IMR-90 (cell line): ENCODE results near the gene RPS3. TPM values are rescaled to one million over a fixed set of nuclear protein-coding genes. Genes with fewer than 3 reads are reported as not detected.

Experiments
- ATAC-seq: fragments of 200-7000 bp; cut with Tn5 transposase; 2 replicates; pipeline ENCODE4 v1.9.1; 2020; ENCODE audit warnings: low read depth, mild to moderate bottlenecking, moderate library complexity
- BruUV-seq: library from RNA; stranded (reverse); fragments of 400-500 nt; replicated peaks from 2 replicates; lab custom pipeline; 2021; lab: Mats Ljungman, UMichigan
- CTCF ChIA-PET: fragments of 300-600 bp; formaldehyde crosslinking; extraction: SDS; loops from one replicate; lab custom pipeline; 2021; ENCODE audit warnings: antibody characterized with exemption; lab: Yijun Ruan, JAX
- POLR2A ChIA-PET: fragments of 300-600 bp; sonication (Branson Sonifier 250); formaldehyde crosslinking; loops from one replicate; lab custom pipeline; 2022; ENCODE audit warnings: antibody characterized with exemption; ENCODE audit not compliant: unreplicated experiment; lab: Charles Lee
- DNase-seq: peaks from one replicate; pipeline ENCODE4 v3.0.0; 2013
- H2AFZ ChIP-seq: replicated peaks from 2 replicates; pipeline ENCODE3; 2013; ENCODE audit warnings: low read length, mild to moderate bottlenecking; ENCODE audit not compliant: poor library complexity
- H2AK5ac ChIP-seq: 2 replicates; pipeline ENCODE4 v1.6.1; 2013; ENCODE audit warnings: low read depth, low read length, inconsistent platforms
- H2AK9ac ChIP-seq: replicated peaks from 2 replicates; pipeline ENCODE3; 2013; ENCODE audit warnings: mild to moderate bottlenecking, low read depth, low read length, moderate library complexity; ENCODE audit not compliant: poor library complexity
- H2BK120ac ChIP-seq: 2 replicates; pipeline ENCODE4 v1.6.1; 2013; ENCODE audit warnings: low read depth, low read length, inconsistent platforms
- H2BK15ac ChIP-seq: 3 replicates; pipeline ENCODE4 v1.6.1; 2013; ENCODE audit warnings: low read depth, low read length, inconsistent platforms
- H2BK20ac ChIP-seq: 2 replicates; pipeline ENCODE4 v1.6.1; 2013; ENCODE audit warnings: low read depth, mild to moderate bottlenecking, inconsistent platforms, low read length, moderate library complexity
- H2BK5ac ChIP-seq: 2 replicates; pipeline ENCODE4 v1.6.1; 2013; ENCODE audit warnings: mild to moderate bottlenecking, low read depth, low read length, inconsistent platforms; ENCODE audit not compliant: poor library complexity, severe bottlenecking
- H3K14ac ChIP-seq: replicated peaks from 2 replicates; pipeline ENCODE4 v1.6.1; 2013; ENCODE audit warnings: low read depth, low read length, inconsistent platforms
- H3K18ac ChIP-seq: 2 replicates; pipeline ENCODE4 v1.6.1; 2013; ENCODE audit warnings: low read depth, low read length, control low read depth
- H3K23ac ChIP-seq: 2 replicates; pipeline ENCODE4 v1.6.1; 2013; ENCODE audit warnings: low read depth, low read length, inconsistent platforms
- H3K27ac ChIP-seq: 2 replicates; pipeline ENCODE4 v1.5.1; 2013; ENCODE audit warnings: mild to moderate bottlenecking, control low read depth, low read length; ENCODE audit not compliant: insufficient read depth
- H3K27me3 ChIP-seq: 2 replicates; pipeline ENCODE4 v1.6.1; 2013; ENCODE audit warnings: low read length; ENCODE audit not compliant: control insufficient read depth, insufficient read depth
- H3K36me3 ChIP-seq: 2 replicates; pipeline ENCODE4 v1.6.1; 2013; ENCODE audit warnings: low read length, mixed read lengths; ENCODE audit not compliant: control insufficient read depth, insufficient read depth
- H3K4ac ChIP-seq: 2 replicates; pipeline ENCODE4 v1.6.1; 2013; ENCODE audit warnings: low read depth, low read length, inconsistent platforms
- H3K4me1 ChIP-seq: 2 replicates; pipeline ENCODE4 v1.6.1; 2013; ENCODE audit warnings: low read length, mixed read lengths; ENCODE audit not compliant: control insufficient read depth, insufficient read depth
- H3K4me2 ChIP-seq: 2 replicates; pipeline ENCODE4 v1.6.1; 2013; ENCODE audit warnings: low read depth, mild to moderate bottlenecking, control low read depth, low read length, moderate library complexity
- H3K4me3 ChIP-seq: 2 replicates; pipeline ENCODE4 v1.5.1; 2013; ENCODE audit warnings: low read depth, mild to moderate bottlenecking, control low read depth, low read length, moderate library complexity; ENCODE audit not compliant: insufficient read depth
- H3K56ac ChIP-seq: 2 replicates; pipeline ENCODE4 v1.6.1; 2013; ENCODE audit warnings: low read length, inconsistent platforms; ENCODE audit not compliant: insufficient read depth; ENCODE audit errors: extremely low read depth
- H3K79me1 ChIP-seq, 2 experiments: 2 replicates each; pipeline ENCODE4 v1.6.1; 2013; ENCODE audit warnings: low read length in 2 of 2, inconsistent platforms in 1 of 2, low read depth in 1 of 2
- H3K9ac ChIP-seq: 2 replicates; pipeline ENCODE4 v1.6.1; 2013; ENCODE audit warnings: low read depth, low read length, control low read depth
- H3K9me1 ChIP-seq: 2 replicates; pipeline ENCODE4 v1.6.1; 2013; ENCODE audit warnings: low read length, inconsistent platforms; ENCODE audit not compliant: insufficient read depth
- H3K9me3 ChIP-seq: 2 replicates; pipeline ENCODE4 v1.6.1; 2013; ENCODE audit warnings: low read length; ENCODE audit not compliant: control insufficient read depth, insufficient read depth
- H4K20me1 ChIP-seq: 2 replicates; pipeline ENCODE4 v1.6.1; 2013; ENCODE audit warnings: low read length, inconsistent platforms; ENCODE audit not compliant: insufficient read depth
- H4K5ac ChIP-seq: 2 replicates; pipeline ENCODE4 v1.6.1; 2013; ENCODE audit warnings: mild to moderate bottlenecking, low read depth, low read length, control low read depth
- H4K8ac ChIP-seq, 2 experiments: 2 replicates each; pipeline ENCODE4 v1.6.1; 2013; ENCODE audit warnings: low read depth in 2 of 2, low read length in 2 of 2, control low read depth in 1 of 2, inconsistent platforms in 1 of 2
- H4K91ac ChIP-seq: 2 replicates; pipeline ENCODE4 v1.6.1; 2013; ENCODE audit warnings: low read depth, low read length, inconsistent platforms; ENCODE audit not compliant: insufficient read depth
- BHLHE40 ChIP-seq: fragments of 150-350 bp; IDR thresholded peaks from 2 replicates; pipeline ENCODE4 v1.6.1; 2016; ENCODE audit warnings: mild to moderate bottlenecking, low read depth, low read length
- CEBPB ChIP-seq: IDR thresholded peaks from 2 replicates; pipeline ENCODE4 v1.6.1; 2012; ENCODE audit warnings: low read depth, low read length, improper control_type of control experiment
- CHD1 ChIP-seq: IDR thresholded peaks from 2 replicates; pipeline ENCODE4 v1.6.1; 2012; ENCODE audit warnings: low read depth, low read length, improper control_type of control experiment
- ELK1 ChIP-seq: fragments of 150-350 bp; IDR thresholded peaks from 2 replicates; pipeline ENCODE4 v1.6.1; 2016; ENCODE audit warnings: low read depth, mild to moderate bottlenecking, low read length, moderate library complexity, borderline replicate concordance
- MAFK ChIP-seq: IDR thresholded peaks from 2 replicates; pipeline ENCODE4 v1.6.1; 2012; ENCODE audit warnings: low read depth, low read length, improper control_type of control experiment
- MAZ ChIP-seq: IDR thresholded peaks from 2 replicates; pipeline ENCODE4 v1.6.1; 2012; ENCODE audit warnings: low read depth, mild to moderate bottlenecking, low read length, improper control_type of control experiment, moderate library complexity, borderline replicate concordance
- POLR2A ChIP-seq: IDR thresholded peaks from 2 replicates; pipeline ENCODE4 v1.6.1; 2012; ENCODE audit warnings: mild to moderate bottlenecking, low read depth, low read length
- RCOR1 ChIP-seq: IDR thresholded peaks from 2 replicates; pipeline ENCODE4 v1.6.1; 2012; ENCODE audit warnings: mild to moderate bottlenecking, low read length, improper control_type of control experiment; ENCODE audit not compliant: insufficient replicate concordance
- RFX5 ChIP-seq: IDR thresholded peaks from 2 replicates; pipeline ENCODE4 v1.8.0; 2012; ENCODE audit warnings: low read depth, mild to moderate bottlenecking, low read length, moderate library complexity
- USF2 ChIP-seq: fragments of 150-350 bp; IDR thresholded peaks from 2 replicates; pipeline ENCODE4 v1.6.1; 2017; ENCODE audit warnings: mild to moderate bottlenecking, antibody characterized with exemption, low read length, low read depth
- WGBS, 2 experiments: methylation state at CpG; one replicate each; pipeline versions ENCODE4 v1.1.5 to v1.1.7; 2013; ENCODE audit warnings: missing lambda C conversion rate in 2 of 2; ENCODE audit not compliant: insufficient read length in 1 of 2; ENCODE audit errors: extremely low coverage in 2 of 2; 5-methylcytosine and 5-hydroxymethylcytosine counted together
- dilution Hi-C: fragments of 300-500 bp; cut with HindIII; formaldehyde crosslinking; loops from one replicate; pipeline ENCODE4 v1.14.3; 2018; ENCODE audit warnings: low sequenced_read_pairs; ENCODE audit not compliant: unreplicated experiment
- in situ Hi-C: fragments of 300-500 bp; cut with MboI; formaldehyde crosslinking; loops from 3 replicates; pipeline ENCODE4 v1.14.3; 2019; ENCODE audit warnings: low sequenced_read_pairs, inconsistent platforms, mixed read lengths
- intact Hi-C: fragments of 100-400 bp; cut with micrococcal nuclease; formaldehyde crosslinking; loops from 2 replicates; pipeline ENCODE4 v1.10.0; 2022
- polyA plus RNA-seq, 3 experiments: library from polyadenylated mRNA; depleted of rRNA; stranded (reverse); fragments of >200 nt; gene quantifications; 2 replicates each; pipeline ENCODE4 v1.2.3, GENCODE V29; 2012; ENCODE audit warnings: low replicate concordance in 1 of 3
- total RNA-seq: library from RNA; depleted of rRNA; stranded (reverse); fragments of >200 nt; gene quantifications from 2 replicates; pipeline ENCODE4 v1.2.3, GENCODE V29; 2012

The RPS3 gene
- total and polyA plus RNA-seq, 2 of the 4 experiments (the other 2 are of a cell fraction) = 2,360 to 2,477 TPM

GRCh38 chr11:75400146-75400865, 988 bp downstream of the RPS3 start:
- Histone ChIP-seq H2BK20ac (no peak overlapping the region), H3K27ac (peak overlapping the region; percentile 86), H3K14ac (peak overlapping the region; percentile 84), H3K27me3 (no peaks in the 10 kb centered on the region; the same call in 1 of the 2 replicates), H2AK5ac (0 out of 2 replicates have a peak overlapping the region, but pooled peaks have one; percentile 83), H4K8ac (peak overlapping the region; percentile 57 to 85), H3K4me1 (peaks cover 5% of the 10 kb centered on the region), H3K56ac (peak overlapping the region; percentile 87), H4K5ac (no peak overlapping the region; the same call in 1 of the 2 replicates), H4K91ac (peak overlapping the region; percentile 79), H3K9me3 (no peaks in the 10 kb centered on the region), H3K18ac (no peak overlapping the region), H3K9me1 (peaks cover 6% of the 10 kb centered on the region; the same call in 1 of the 2 replicates), H2BK15ac (no peak overlapping the region), H3K4ac (peak overlapping the region; percentile 73), H2AFZ (no peak overlapping the region), H2BK5ac (peak overlapping the region; percentile 91), H3K36me3 (peaks cover 44% of the 10 kb centered on the region), H3K79me1 (peaks cover 14 to 38% of the 10 kb centered on the region in 2 experiments), H3K4me3 (peak overlapping the region; percentile 88), H4K20me1 (peaks cover 59% of the 10 kb centered on the region), H2BK120ac (no peak overlapping the region), H3K23ac (peak overlapping the region; percentile 84), H3K9ac (peak overlapping the region; percentile 95), H3K4me2 (peak overlapping the region; percentile 96), H2AK9ac (peak overlapping the region; percentile 39)
- DNase-seq (peak; percentile 14), ATAC-seq (peak; percentile 11)
- ChIA-PET CTCF (interaction anchor here (0.9 to 1.3 kb wide), 2 partner anchors 31 to 44 kb away, joined by 3 read pairs; no protein-coding TSS in a partner anchor), POLR2A (interaction anchor here (0.6 kb wide), 2 partner anchors 28 to 121 kb away, joined by 3 read pairs; no protein-coding TSS in a partner anchor)
- 0% methylated on average over 3 of the region's 11 CpGs; no CpG with 5 or more reads in 1 of the 2 experiments for WGBS, 2 experiments
- TF ChIP-seq MAZ (no peak), RFX5 (no peak), USF2 (no peak), MAFK (no peak), BHLHE40 (no peak), CHD1 (no peak), RCOR1 (no peak), POLR2A (no peak), ELK1 (no peak), CEBPB (no peak)
- in situ Hi-C loops (no loop called here), intact Hi-C loops (no loop called here), dilution Hi-C loops (no loop called here)
- TSS peak; percentile 27 for BruUV-seq
